ENCODE measurements around the gene IFT80.
"Not testable (repeated sequence)": the region's sequence is repeated elsewhere in the genome, so short reads cannot be mapped to it uniquely, and the experiment has no call there.

Gene IFT80

GRCh38 chr3:160355826-160356225 is 43.2 kb downstream of the IFT80 start:
- no peak for DNase-seq

GRCh38 chr3:160346511-160346910 is 52.5 kb downstream of the IFT80 start:
- DNase-seq, result no peak

GRCh38 chr3:160343132-160343531 is 55.9 kb downstream of the IFT80 start:
- no peak for DNase-seq

- DNase-seq, result no peak
Observed at GRCh38 chr3:160340351-160340750, 58.7 kb downstream of the IFT80 start.

- DNase-seq, result no peak
Observed at GRCh38 chr3:160331127-160331937, 67.7 kb downstream of the IFT80 start.

- DNase-seq, result no peak
Observed at GRCh38 chr3:160330690-160331089, 68.3 kb downstream of the IFT80 start.

GRCh38 chr3:160330109-160330508 is 68.9 kb downstream of the IFT80 start:
- no peak for DNase-seq

- DNase-seq, result not testable (repeated sequence)
Observed at GRCh38 chr3:160326286-160326685, 72.7 kb downstream of the IFT80 start.

- DNase-seq, result not testable (repeated sequence)
Observed at GRCh38 chr3:160321821-160322220, 77.2 kb downstream of the IFT80 start.

GRCh38 chr3:160319322-160319721 is 79.7 kb downstream of the IFT80 start:
- no peak for DNase-seq

GRCh38 chr3:160314995-160315394 is 84.0 kb downstream of the IFT80 start:
- DNase-seq, result no peak

GRCh38 chr3:160312014-160312624 is 86.9 kb downstream of the IFT80 start:
- no peak for DNase-seq

- no peak for DNase-seq
Observed at GRCh38 chr3:160302806-160303205, 96.2 kb downstream of the IFT80 start.

- DNase-seq, result no peak
Observed at GRCh38 chr3:160296591-160296990, 102.4 kb downstream of the IFT80 start.

GRCh38 chr3:160291909-160292299 is 107.1 kb downstream of the IFT80 start:
- DNase-seq, result no peak

- no peak for DNase-seq
Observed at GRCh38 chr3:160291290-160291908, 107.6 kb downstream of the IFT80 start.

GRCh38 chr3:160287666-160288065 is 111.4 kb downstream of the IFT80 start:
- DNase-seq, result no peak

- DNase-seq, result no peak
Observed at GRCh38 chr3:160286231-160286630, 112.8 kb downstream of the IFT80 start.

- DNase-seq, result no peak
Observed at GRCh38 chr3:160280836-160281235, 118.2 kb downstream of the IFT80 start.

GRCh38 chr3:160279657-160280056 is 119.4 kb downstream of the IFT80 start:
- no peak for DNase-seq

- no peak for DNase-seq
Observed at GRCh38 chr3:160278210-160278609, 120.8 kb downstream of the IFT80 start.

- DNase-seq, result no peak
Observed at GRCh38 chr3:160265088-160265487, 133.9 kb downstream of the IFT80 start.

GRCh38 chr3:160260587-160261270 is 138.3 kb downstream of the IFT80 start:
- DNase-seq, result no peak

GRCh38 chr3:160259589-160259988 is 139.4 kb downstream of the IFT80 start:
- no peak for DNase-seq
